SK-N-SH (cell line): ENCODE measurements around the gene C11orf91.

Source experiments
- CHD2 ChIP-seq: fragments of 150-350 bp; IDR thresholded peaks from 2 replicates; pipeline ENCODE4 v1.6.1; 2018; ENCODE audit warnings: low read length; ENCODE audit not compliant: partially characterized antibody
- EP300 ChIP-seq, 2 experiments: IDR thresholded peaks; 2 replicates each; pipeline versions ENCODE4 v1.4.0 to v1.6.1; 2012; ENCODE audit warnings: borderline replicate concordance in 1 of 2, low read depth in 1 of 2, low read length in 1 of 2
- FOXM1 ChIP-seq: IDR thresholded peaks from 2 replicates; pipeline ENCODE4 v1.4.0; 2012; ENCODE audit warnings: low read depth, mild to moderate bottlenecking
- GATA2 ChIP-seq: sonication (generic); formaldehyde crosslinking; IDR thresholded peaks from 2 replicates; pipeline ENCODE4 v1.5.0; 2020; ENCODE audit warnings: mild to moderate bottlenecking, missing genetic modification reagents
- MEF2A ChIP-seq: IDR thresholded peaks from 2 replicates; pipeline ENCODE4 v1.4.0; 2012; ENCODE audit warnings: low read depth, borderline replicate concordance
- NRF1 ChIP-seq: IDR thresholded peaks from 2 replicates; pipeline ENCODE4 v1.6.1; 2012; ENCODE audit warnings: low read depth, mild to moderate bottlenecking, low read length
- POLR2AphosphoS5 ChIP-seq: IDR thresholded peaks from 2 replicates; pipeline ENCODE4 v1.6.1; 2012; ENCODE audit warnings: low read depth, low read length
- RFX5 ChIP-seq: IDR thresholded peaks from 2 replicates; pipeline ENCODE4 v1.6.1; 2012; ENCODE audit warnings: mild to moderate bottlenecking, improper control_type of control experiment, low read length
- SMC3 ChIP-seq: IDR thresholded peaks from 2 replicates; pipeline ENCODE4 v1.6.1; 2012; ENCODE audit warnings: low read depth, low read length, improper control_type of control experiment
- TEAD4 ChIP-seq: IDR thresholded peaks from 2 replicates; pipeline ENCODE4 v1.4.0; 2012; ENCODE audit warnings: mild to moderate bottlenecking, borderline replicate concordance; ENCODE audit not compliant: insufficient read depth
- YY1 ChIP-seq: IDR thresholded peaks from 2 replicates; pipeline ENCODE4 v1.4.0; 2012; ENCODE audit warnings: low read depth, mild to moderate bottlenecking
- TF ChIP-seq, protein P1 (sequence below): fragments of 200-600 bp; sonication (generic); IDR thresholded peaks from 2 replicates; pipeline ENCODE4 v1.6.1; 2017; ENCODE audit warnings: antibody characterized with exemption, mild to moderate bottlenecking, moderate library complexity
- TF ChIP-seq, protein P2 (sequence below): fragments of 150-350 bp; IDR thresholded peaks from 2 replicates; pipeline ENCODE4 v1.6.1; 2017; ENCODE audit warnings: antibody characterized with exemption, low read length, low read depth, borderline replicate concordance

DNA sequence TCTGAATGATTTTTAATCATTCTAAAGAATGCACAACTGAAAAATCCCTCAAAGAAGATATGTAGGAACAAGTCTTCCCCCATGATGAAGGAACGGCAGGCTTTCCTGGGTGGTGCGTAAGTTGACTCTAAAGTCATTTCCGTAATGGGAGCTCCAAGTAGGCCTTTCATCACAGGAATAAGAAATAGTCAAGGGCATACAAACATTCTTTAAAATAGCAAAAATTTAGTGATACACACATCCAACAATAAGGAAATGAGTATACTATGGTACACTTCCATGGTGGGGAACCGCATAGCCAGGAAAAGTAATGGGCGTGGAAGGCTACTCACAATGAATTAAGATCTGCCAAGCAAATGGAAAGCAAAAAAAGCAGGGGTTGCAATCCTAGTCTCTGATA lies 24.9 kb upstream of the C11orf91 start:
- TF ChIP-seq, protein P1, sequence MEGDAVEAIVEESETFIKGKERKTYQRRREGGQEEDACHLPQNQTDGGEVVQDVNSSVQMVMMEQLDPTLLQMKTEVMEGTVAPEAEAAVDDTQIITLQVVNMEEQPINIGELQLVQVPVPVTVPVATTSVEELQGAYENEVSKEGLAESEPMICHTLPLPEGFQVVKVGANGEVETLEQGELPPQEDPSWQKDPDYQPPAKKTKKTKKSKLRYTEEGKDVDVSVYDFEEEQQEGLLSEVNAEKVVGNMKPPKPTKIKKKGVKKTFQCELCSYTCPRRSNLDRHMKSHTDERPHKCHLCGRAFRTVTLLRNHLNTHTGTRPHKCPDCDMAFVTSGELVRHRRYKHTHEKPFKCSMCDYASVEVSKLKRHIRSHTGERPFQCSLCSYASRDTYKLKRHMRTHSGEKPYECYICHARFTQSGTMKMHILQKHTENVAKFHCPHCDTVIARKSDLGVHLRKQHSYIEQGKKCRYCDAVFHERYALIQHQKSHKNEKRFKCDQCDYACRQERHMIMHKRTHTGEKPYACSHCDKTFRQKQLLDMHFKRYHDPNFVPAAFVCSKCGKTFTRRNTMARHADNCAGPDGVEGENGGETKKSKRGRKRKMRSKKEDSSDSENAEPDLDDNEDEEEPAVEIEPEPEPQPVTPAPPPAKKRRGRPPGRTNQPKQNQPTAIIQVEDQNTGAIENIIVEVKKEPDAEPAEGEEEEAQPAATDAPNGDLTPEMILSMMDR = no peak
- TF ChIP-seq POLR2AphosphoS5 (no peak), TEAD4 (no peak), EP300 (IDR thresholded peaks at IDR 0.05; ENCODE audit: borderline replicate concordance in 1 of 2, low read depth in 1 of 2, low read length in 1 of 2) (no peak), NRF1 (no peak), GATA2 (CRISPR knock-in tag) (no peak), SMC3 (no peak), RFX5 (no peak), MEF2A (no peak), YY1 (no peak), CHD2 (no peak), FOXM1 (no peak)
- TF ChIP-seq, protein P2, sequence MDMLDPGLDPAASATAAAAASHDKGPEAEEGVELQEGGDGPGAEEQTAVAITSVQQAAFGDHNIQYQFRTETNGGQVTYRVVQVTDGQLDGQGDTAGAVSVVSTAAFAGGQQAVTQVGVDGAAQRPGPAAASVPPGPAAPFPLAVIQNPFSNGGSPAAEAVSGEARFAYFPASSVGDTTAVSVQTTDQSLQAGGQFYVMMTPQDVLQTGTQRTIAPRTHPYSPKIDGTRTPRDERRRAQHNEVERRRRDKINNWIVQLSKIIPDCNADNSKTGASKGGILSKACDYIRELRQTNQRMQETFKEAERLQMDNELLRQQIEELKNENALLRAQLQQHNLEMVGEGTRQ = no peak
